Nephron (organoid): ENCODE data around the gene SGTA.

Experiments
- H3K27ac Mint-ChIP-seq, 3 experiments: 2 replicates each; pipeline ENCODE4 v1.8.0; 2020; ENCODE audit warnings: mixed read lengths in 3 of 3, mild to moderate bottlenecking in 2 of 3, moderate library complexity in 1 of 3
- H3K27me3 Mint-ChIP-seq: 2 replicates; pipeline ENCODE4 v1.8.0; 2021; ENCODE audit warnings: low read depth, mild to moderate bottlenecking, moderate library complexity, mixed read lengths
- H3K36me3 Mint-ChIP-seq: 2 replicates; pipeline ENCODE4 v1.8.0; 2020; ENCODE audit warnings: low read depth, mixed read lengths
- H3K4me1 Mint-ChIP-seq: 2 replicates; pipeline ENCODE4 v1.8.0; 2020; ENCODE audit warnings: mixed read lengths
- H3K4me3 Mint-ChIP-seq, 3 experiments: 2 replicates each; pipeline ENCODE4 v1.8.0; 2020; ENCODE audit warnings: mild to moderate bottlenecking in 3 of 3, mixed read lengths in 3 of 3, moderate library complexity in 2 of 3
- H3K9me3 Mint-ChIP-seq: 2 replicates; pipeline ENCODE4 v1.8.0; 2020; ENCODE audit warnings: mixed read lengths
- TF ChIP-seq, protein P1 (sequence below), 3 experiments: fragments of 200-600 bp; sonication (generic); IDR thresholded peaks; one replicate each; pipeline ENCODE4 v1.5.0; 2021; ENCODE audit warnings: antibody characterized with exemption in 3 of 3; ENCODE audit not compliant: unreplicated experiment in 3 of 3

The SGTA gene

DNA sequence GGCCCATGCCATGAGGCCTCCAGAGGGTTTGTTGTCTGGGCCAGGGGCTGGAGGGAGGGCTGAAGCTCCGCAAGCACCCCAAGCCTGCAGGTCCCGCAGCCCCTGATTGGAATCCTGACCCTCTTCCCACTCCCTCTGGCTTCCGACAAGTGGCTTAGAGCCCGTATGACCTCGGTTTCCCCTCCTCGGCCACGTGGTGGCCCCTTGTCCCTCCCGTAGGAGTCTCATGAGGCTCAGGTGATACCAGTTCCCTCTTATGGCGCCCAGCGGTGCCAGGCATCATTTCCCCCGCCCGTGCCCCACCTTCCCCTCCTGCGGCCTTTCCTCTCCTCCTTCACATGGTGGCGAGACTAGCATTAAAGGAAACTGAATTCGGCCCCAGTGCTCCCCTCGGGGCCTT is 8.4 kb upstream of the SGTA start:
- Mint-ChIP-seq H3K36me3 (peaks cover 46% of the 10 kb centered on the region), H3K27me3 (no peaks in the 10 kb centered on the region), H3K9me3 (no peaks in the 10 kb centered on the region), H3K4me3 (no peak overlapping the region), H3K27ac (no peak overlapping the region), H3K4me1 (peaks cover 11% of the 10 kb centered on the region)
- TF ChIP-seq, protein P1, sequence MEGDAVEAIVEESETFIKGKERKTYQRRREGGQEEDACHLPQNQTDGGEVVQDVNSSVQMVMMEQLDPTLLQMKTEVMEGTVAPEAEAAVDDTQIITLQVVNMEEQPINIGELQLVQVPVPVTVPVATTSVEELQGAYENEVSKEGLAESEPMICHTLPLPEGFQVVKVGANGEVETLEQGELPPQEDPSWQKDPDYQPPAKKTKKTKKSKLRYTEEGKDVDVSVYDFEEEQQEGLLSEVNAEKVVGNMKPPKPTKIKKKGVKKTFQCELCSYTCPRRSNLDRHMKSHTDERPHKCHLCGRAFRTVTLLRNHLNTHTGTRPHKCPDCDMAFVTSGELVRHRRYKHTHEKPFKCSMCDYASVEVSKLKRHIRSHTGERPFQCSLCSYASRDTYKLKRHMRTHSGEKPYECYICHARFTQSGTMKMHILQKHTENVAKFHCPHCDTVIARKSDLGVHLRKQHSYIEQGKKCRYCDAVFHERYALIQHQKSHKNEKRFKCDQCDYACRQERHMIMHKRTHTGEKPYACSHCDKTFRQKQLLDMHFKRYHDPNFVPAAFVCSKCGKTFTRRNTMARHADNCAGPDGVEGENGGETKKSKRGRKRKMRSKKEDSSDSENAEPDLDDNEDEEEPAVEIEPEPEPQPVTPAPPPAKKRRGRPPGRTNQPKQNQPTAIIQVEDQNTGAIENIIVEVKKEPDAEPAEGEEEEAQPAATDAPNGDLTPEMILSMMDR (IDR thresholded peaks at IDR 0.05; ENCODE audit: unreplicated experiment in 3 of 3): no peak

DNA sequence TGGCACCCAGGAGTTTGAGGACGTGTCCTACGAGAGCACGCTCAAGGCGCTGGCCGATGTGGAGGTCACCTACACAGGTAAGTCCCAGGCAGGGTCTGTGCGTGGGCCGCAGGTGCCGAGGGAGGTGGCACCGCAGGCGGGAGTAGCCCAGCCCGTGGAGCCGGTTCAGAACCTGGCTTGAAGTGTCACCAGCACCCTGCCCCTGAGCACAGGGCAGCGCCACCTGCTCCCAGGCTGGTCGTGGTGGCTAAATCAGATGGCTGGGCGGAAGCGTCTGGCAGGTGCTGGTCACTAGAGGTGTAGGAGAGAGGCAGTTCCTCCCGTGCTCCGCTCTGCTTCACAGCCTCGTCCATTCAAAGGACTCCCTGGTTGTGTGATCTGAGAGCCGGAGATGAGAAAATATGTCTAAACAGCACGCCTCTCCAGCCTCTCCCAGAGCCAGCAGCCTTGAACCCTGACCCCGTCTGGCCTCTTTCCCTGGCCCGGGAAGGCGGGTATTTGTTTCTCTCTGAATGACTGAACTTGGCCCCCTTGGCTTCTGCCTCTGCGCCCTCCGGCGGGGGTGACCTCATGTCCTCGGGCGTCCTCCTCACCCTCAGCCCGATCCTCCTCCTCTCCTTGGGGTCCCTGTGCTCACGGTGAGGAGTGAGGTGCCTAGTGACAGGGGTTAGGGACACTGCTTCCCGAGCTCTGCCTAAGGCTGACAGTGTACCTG is 7.6 kb upstream of the SGTA start:
- H3K9me3 Mint-ChIP-seq: no peaks in the 10 kb centered on the region

GRCh38 chr19:2790194-2790556 is 7.1 kb upstream of the SGTA start:
- H3K9me3 Mint-ChIP-seq: no peaks in the 10 kb centered on the region
- no peak overlapping the region for H3K4me3 Mint-ChIP-seq
- H3K27me3 Mint-ChIP-seq: no peaks in the 10 kb centered on the region
- peaks cover 35% of the 10 kb centered on the region for H3K36me3 Mint-ChIP-seq
- H3K27ac Mint-ChIP-seq: no peak overlapping the region
- TF ChIP-seq, protein P1 (IDR thresholded peaks at IDR 0.05; ENCODE audit: unreplicated experiment in 3 of 3): no peak
- peaks cover 16% of the 10 kb centered on the region for H3K4me1 Mint-ChIP-seq

More for the DNA sequence above, 7.6 kb upstream of the SGTA start:
- H3K27ac Mint-ChIP-seq: no peak overlapping the region
- peaks cover 39% of the 10 kb centered on the region for H3K36me3 Mint-ChIP-seq
- no peaks in the 10 kb centered on the region for H3K27me3 Mint-ChIP-seq
- peaks cover 14% of the 10 kb centered on the region for H3K4me1 Mint-ChIP-seq
- H3K4me3 Mint-ChIP-seq: no peak overlapping the region
- TF ChIP-seq, protein P1 (IDR thresholded peaks at IDR 0.05; ENCODE audit: unreplicated experiment in 3 of 3): no peak

- no peaks in the 10 kb centered on the region for H3K27me3 Mint-ChIP-seq
- TF ChIP-seq, protein P1 (IDR thresholded peaks at IDR 0.05; ENCODE audit: unreplicated experiment in 3 of 3): no peak
- H3K4me3 Mint-ChIP-seq: peak overlapping the region; percentile 72 to 81 (median 75)
- no peaks in the 10 kb centered on the region for H3K9me3 Mint-ChIP-seq
- H3K36me3 Mint-ChIP-seq: peaks cover 23% of the 10 kb centered on the region
- peaks cover 22% of the 10 kb centered on the region for H3K4me1 Mint-ChIP-seq
- H3K27ac Mint-ChIP-seq: no peak overlapping the region
Observed at GRCh38 chr19:2788237-2788636, 5.2 kb upstream of the SGTA start.

DNA sequence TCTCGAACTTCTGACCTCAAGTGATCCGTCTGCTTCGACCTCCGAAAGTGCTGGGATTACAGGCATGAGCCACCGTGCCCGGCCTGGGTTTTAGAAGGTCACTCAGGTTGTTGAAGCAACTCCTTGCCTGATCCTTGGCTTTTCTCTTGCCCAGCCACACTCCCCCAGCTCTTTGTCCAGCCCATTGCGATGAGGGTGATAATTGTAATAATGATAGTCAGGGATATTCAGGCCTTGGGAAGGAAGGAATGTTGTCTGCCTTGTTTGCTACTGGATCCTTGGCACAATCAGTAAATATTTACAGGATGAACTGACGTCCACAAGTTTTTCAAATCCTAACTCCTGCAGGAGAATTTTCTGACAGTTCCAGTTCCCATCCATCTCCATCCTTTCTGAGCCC is 4.0 kb upstream of the SGTA start:
- TF ChIP-seq, protein P1 (IDR thresholded peaks at IDR 0.05; ENCODE audit: unreplicated experiment in 3 of 3): no peak
- H3K4me1 Mint-ChIP-seq: peaks cover 28% of the 10 kb centered on the region

More for the DNA sequence above, 4.0 kb upstream of the SGTA start:
- Mint-ChIP-seq H3K9me3 (no peaks in the 10 kb centered on the region), H3K27me3 (no peaks in the 10 kb centered on the region), H3K4me3 (peak overlapping the region; percentile 72 to 81 (median 75)), H3K27ac (peak overlapping the region in 2 of 3 experiments; percentile 30 to 38), H3K36me3 (peaks cover 17% of the 10 kb centered on the region)
